K562 (cell line): ENCODE measurements around the gene IP6K3. TPM values are rescaled to one million over a fixed set of nuclear protein-coding genes. Genes with fewer than 3 reads are reported as not detected.

ENCODE experiments used
- ATAC-seq: fragments of 200-7000 bp; cut with Tn5 transposase; 3 replicates; pipeline ENCODE4 v1.9.1; 2020; ENCODE audit warnings: moderate library complexity
- BruUV-seq: library from RNA; stranded (reverse); fragments of 400-500 nt; replicated peaks from 2 replicates; lab custom pipeline; 2021; lab: Mats Ljungman, UMichigan
- CTCF ChIA-PET: fragments of 300-600 bp; formaldehyde crosslinking; extraction: SDS; loops from one replicate; lab custom pipeline; 2021; ENCODE audit warnings: low intra/inter-chr PET ratio; lab: Yijun Ruan, JAX
- POLR2A ChIA-PET: fragments of 300-600, 350-650 bp; sonication (Branson Sonifier 250); formaldehyde crosslinking; extraction: SDS; loops from one replicate; lab custom pipeline; 2021; ENCODE audit warnings: antibody characterized with exemption, inconsistent platforms; lab: Yijun Ruan, JAX
- DNase-seq, 4 experiments: peaks; one replicate each; pipeline versions ENCODE4 v3.0.0 to v3.0.0-alpha.2; 2011 to 2018; ENCODE audit warnings: low spot score in 3 of 4, mixed read lengths in 3 of 4; ENCODE audit errors: extremely low read depth in 1 of 4
- FAIRE-seq: peaks from 2 replicates; lab custom pipeline; 2011; peaks lifted over from hg19 to GRCh38; lab: Jason Lieb, UNC
- H2AFZ ChIP-seq: 2 replicates; pipeline ENCODE4 v1.6.0; 2011; ENCODE audit warnings: low read depth, low read length, control low read depth, inconsistent platforms
- H3K27ac ChIP-seq: fragments of 200-600 bp; 3 replicates; pipeline ENCODE4 v1.8.0; 2011; ENCODE audit warnings: low read depth, mild to moderate bottlenecking, control low read depth, inconsistent platforms, low read length, moderate library complexity, mixed read lengths; ENCODE audit errors: extremely low read depth
- H3K27me3 ChIP-seq, 2 experiments: fragments of 300-600 bp in 1 of 2; 2 replicates in 1 of 2; 3 replicates in 1 of 2; pipeline versions ENCODE4 v1.6.0 to v1.8.0; 2011; ENCODE audit warnings: inconsistent platforms in 2 of 2, low read length in 2 of 2, mild to moderate bottlenecking in 1 of 2, mixed read lengths in 1 of 2, moderate library complexity in 1 of 2; ENCODE audit not compliant: control insufficient read depth in 2 of 2, insufficient read depth in 2 of 2
- H3K36me3 ChIP-seq: fragments of 300-600 bp; 3 replicates; pipeline ENCODE4 v1.8.0; 2011; ENCODE audit warnings: mild to moderate bottlenecking, low read length, inconsistent platforms; ENCODE audit not compliant: control insufficient read depth, insufficient read depth
- H3K4me1 ChIP-seq, 2 experiments: fragments of 200-600 bp in 1 of 2; replicated peaks in 1 of 2; 2 replicates in 1 of 2; 3 replicates in 1 of 2; pipeline versions ENCODE4 v1.5.1 to v1.8.0; 2011; ENCODE audit warnings: inconsistent platforms in 2 of 2, low read length in 2 of 2, mild to moderate bottlenecking in 1 of 2, mixed read lengths in 1 of 2, moderate library complexity in 1 of 2; ENCODE audit not compliant: control insufficient read depth in 2 of 2, insufficient read depth in 2 of 2
- H3K4me2 ChIP-seq: 2 replicates; pipeline ENCODE4 v1.6.1; 2011; ENCODE audit warnings: low read length, control low read depth, inconsistent platforms, mixed read lengths; ENCODE audit not compliant: insufficient read depth
- H3K4me3 ChIP-seq: fragments of 200-600 bp; sonication (generic), shearing (Covaris generic); 2 replicates; pipeline ENCODE4 v1.5.1; 2016; ENCODE audit warnings: control low read depth, inconsistent platforms
- H3K79me2 ChIP-seq: fragments of 200-600 bp; 3 replicates; pipeline ENCODE4 v1.8.0; 2011; ENCODE audit warnings: low read length, inconsistent platforms; ENCODE audit not compliant: control insufficient read depth, insufficient read depth
- H3K9ac ChIP-seq, 2 experiments: 2 replicates each; pipeline versions ENCODE4 v1.6.0 to v1.6.1; 2011; ENCODE audit warnings: low read depth in 2 of 2, low read length in 2 of 2, control low read depth in 1 of 2, inconsistent platforms in 1 of 2, mild to moderate bottlenecking in 1 of 2, mixed read lengths in 1 of 2; ENCODE audit not compliant: insufficient read depth in 1 of 2
- H3K9me1 ChIP-seq: one replicate; pipeline ENCODE4 v1.6.0; 2011; ENCODE audit warnings: inconsistent platforms, mild to moderate bottlenecking, low read length, moderate library complexity; ENCODE audit not compliant: control insufficient read depth, insufficient read depth
- H3K9me3 ChIP-seq: replicated peaks from 2 replicates; pipeline ENCODE4 v1.5.1; 2011; ENCODE audit warnings: low read depth, low read length, inconsistent platforms; ENCODE audit not compliant: control insufficient read depth, insufficient read depth
- H4K20me1 ChIP-seq: replicated peaks from 2 replicates; pipeline ENCODE4 v1.6.1; 2011; ENCODE audit warnings: low read length, inconsistent platforms, mixed read lengths; ENCODE audit not compliant: control insufficient read depth, insufficient read depth
- CCNT2 ChIP-seq: IDR thresholded peaks from 2 replicates; pipeline ENCODE4 v1.6.1; 2011; ENCODE audit warnings: borderline replicate concordance, low read depth, mild to moderate bottlenecking, moderate library complexity, mixed read lengths, low read length; ENCODE audit not compliant: insufficient read length; ENCODE audit errors: extremely low read depth
- whole genome bisulfite sequencing: fragments of 100-300 bp; shearing (Covaris generic); methylation state at CpG from one replicate; pipeline ENCODE4 v1.1.6; 2016; ENCODE audit warnings: low coverage, mixed read lengths; ENCODE audit not compliant: insufficient coverage; ENCODE audit errors: missing lambda C conversion rate; 5-methylcytosine and 5-hydroxymethylcytosine counted together
- in situ Hi-C: fragments of 300-500 bp; cut with MboI; formaldehyde crosslinking; loops from 4 replicates; pipeline ENCODE4 v1.15.0; 2018; ENCODE audit warnings: inconsistent platforms, mixed read lengths
- intact Hi-C: fragments of 100-400 bp; cut with micrococcal nuclease; formaldehyde crosslinking; loops from 2 replicates; pipeline ENCODE4 v1.14.2; 2022
- polyA plus RNA-seq, 8 experiments: library from polyadenylated mRNA; depleted of rRNA in 4 of 8; stranded (reverse) in 5 of 8; unstranded in 3 of 8; fragments of >200 nt; fragmentation: Nextera tagmentation in 2 of 8; fragmentation: Illumina TruSeq in 1 of 8; extraction: Ambion mirVana in 2 of 8; extraction: Trizol in 1 of 8; gene quantifications; 2 replicates each; pipeline versions ENCODE4 v1.2.1 to v1.2.3, GENCODE V29; 2011 to 2014; ENCODE audit warnings: inconsistent platforms in 1 of 8, missing spikeins in 1 of 8
- total RNA-seq, 7 experiments: library from RNA; depleted of rRNA in 6 of 7; stranded (reverse); fragments of >200 nt in 6 of 7; fragmentation: Illumina TruSeq in 2 of 7; extraction: Trizol in 2 of 7; gene quantifications; 2 replicates each; pipeline versions ENCODE4 v1.2.1 to v1.2.3, GENCODE V29; 2011 to 2021; ENCODE audit warnings: low replicate concordance in 1 of 7
- TF ChIP-seq, protein P1 (sequence below): sonication (generic); formaldehyde crosslinking; IDR thresholded peaks from 2 replicates; pipeline ENCODE4 v1.8.0; 2022; ENCODE audit warnings: mild to moderate bottlenecking, missing genetic modification reagents

IP6K3 gene
- total and polyA plus RNA-seq, 9 of the 15 experiments (the other 6 are each of a cell fraction or from before 2014, with no cell fraction given): not detected

DNA sequence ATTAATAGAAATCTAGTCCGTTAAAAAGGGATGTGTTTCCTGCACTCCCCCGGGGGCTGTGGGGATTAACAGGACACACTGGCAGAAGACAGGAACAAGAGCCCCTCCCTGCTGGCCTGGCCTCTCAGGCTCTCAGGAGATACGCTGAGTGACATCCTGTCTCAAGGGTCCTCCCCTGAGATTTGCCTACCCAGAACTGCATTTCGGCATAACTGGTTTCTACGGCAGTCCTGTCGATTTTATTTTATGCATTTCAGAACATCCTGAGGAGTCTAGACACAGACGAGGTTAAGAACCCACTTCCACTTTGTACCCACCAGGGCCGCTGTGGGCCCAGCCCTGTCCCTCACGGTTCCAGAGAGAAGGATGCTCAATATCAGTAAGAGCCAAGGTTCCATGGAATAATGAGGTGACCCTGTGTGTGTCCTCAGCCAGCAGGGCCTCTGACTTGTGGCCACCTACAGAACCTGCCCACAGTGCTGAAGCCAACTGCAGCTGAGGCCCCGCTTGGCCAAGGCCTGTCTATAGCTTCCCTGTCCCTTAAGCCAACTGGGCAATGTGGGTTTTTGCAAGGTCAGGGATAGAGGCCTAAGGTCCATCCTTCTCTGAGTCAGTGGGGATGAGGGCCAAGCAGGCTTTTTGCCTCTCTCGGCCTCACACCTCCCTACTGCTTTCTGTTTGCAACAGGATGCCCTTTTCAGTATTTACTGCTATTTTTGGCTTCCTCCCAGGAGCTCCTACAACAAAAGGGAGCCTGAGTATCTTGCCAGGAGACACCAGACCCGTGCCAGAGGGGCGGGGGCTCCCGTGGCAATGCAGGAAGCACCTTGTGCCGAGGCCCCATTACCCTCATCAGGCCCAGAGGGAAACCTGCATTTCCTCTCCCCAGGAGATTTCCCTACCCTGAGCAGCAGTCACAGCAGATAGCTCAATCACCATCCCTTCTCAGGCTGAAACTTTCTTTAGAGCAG is 49.9 kb downstream of the IP6K3 start:
- Histone ChIP-seq H2AFZ (no peak overlapping the region), H3K9me3 (no peaks in the 10 kb centered on the region), H3K4me3 (no peak overlapping the region), H3K9me1 (no peaks in the 10 kb centered on the region), H3K4me2 (no peak overlapping the region), H3K9ac (no peak overlapping the region), H3K27me3 (no peaks in the 10 kb centered on the region), H4K20me1 (peaks cover 9% of the 10 kb centered on the region; the same call in 1 of the 2 replicates), H3K27ac (no peak overlapping the region), H3K4me1 (peaks cover 5 to 22% of the 10 kb centered on the region in 2 experiments; a peak in 4 of 5 replicates), H3K79me2 (no peaks in the 10 kb centered on the region), H3K36me3 (peaks cover 98% of the 10 kb centered on the region)
- ChIA-PET POLR2A (interaction anchor here (0.6 to 1.4 kb wide), 4 partner anchors 9 to 94 kb away, joined by 3 to 6 read pairs (median 4); partner anchors contain the start of gene UQCC2), CTCF (interaction anchor here (0.6 to 1.0 kb wide), 2 partner anchors 11 to 111 kb away, joined by 3 read pairs; no protein-coding TSS in a partner anchor)
- 85% methylated on average over 15 of the region's 15 CpGs for WGBS
- no TSS peak for BruUV-seq
- in situ Hi-C loops: no loop called here
- TF ChIP-seq, protein P1, sequence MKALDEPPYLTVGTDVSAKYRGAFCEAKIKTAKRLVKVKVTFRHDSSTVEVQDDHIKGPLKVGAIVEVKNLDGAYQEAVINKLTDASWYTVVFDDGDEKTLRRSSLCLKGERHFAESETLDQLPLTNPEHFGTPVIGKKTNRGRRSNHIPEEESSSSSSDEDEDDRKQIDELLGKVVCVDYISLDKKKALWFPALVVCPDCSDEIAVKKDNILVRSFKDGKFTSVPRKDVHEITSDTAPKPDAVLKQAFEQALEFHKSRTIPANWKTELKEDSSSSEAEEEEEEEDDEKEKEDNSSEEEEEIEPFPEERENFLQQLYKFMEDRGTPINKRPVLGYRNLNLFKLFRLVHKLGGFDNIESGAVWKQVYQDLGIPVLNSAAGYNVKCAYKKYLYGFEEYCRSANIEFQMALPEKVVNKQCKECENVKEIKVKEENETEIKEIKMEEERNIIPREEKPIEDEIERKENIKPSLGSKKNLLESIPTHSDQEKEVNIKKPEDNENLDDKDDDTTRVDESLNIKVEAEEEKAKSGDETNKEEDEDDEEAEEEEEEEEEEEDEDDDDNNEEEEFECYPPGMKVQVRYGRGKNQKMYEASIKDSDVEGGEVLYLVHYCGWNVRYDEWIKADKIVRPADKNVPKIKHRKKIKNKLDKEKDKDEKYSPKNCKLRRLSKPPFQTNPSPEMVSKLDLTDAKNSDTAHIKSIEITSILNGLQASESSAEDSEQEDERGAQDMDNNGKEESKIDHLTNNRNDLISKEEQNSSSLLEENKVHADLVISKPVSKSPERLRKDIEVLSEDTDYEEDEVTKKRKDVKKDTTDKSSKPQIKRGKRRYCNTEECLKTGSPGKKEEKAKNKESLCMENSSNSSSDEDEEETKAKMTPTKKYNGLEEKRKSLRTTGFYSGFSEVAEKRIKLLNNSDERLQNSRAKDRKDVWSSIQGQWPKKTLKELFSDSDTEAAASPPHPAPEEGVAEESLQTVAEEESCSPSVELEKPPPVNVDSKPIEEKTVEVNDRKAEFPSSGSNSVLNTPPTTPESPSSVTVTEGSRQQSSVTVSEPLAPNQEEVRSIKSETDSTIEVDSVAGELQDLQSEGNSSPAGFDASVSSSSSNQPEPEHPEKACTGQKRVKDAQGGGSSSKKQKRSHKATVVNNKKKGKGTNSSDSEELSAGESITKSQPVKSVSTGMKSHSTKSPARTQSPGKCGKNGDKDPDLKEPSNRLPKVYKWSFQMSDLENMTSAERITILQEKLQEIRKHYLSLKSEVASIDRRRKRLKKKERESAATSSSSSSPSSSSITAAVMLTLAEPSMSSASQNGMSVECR: 0 out of 2 replicates have a peak, but pooled peaks have one; percentile 5
- no peak for TF ChIP-seq CCNT2
- no peak for FAIRE-seq
- no peak for DNase-seq
- intact Hi-C loops: no loop called here
- no peak for ATAC-seq
